A549 (cell line): Measurements from ENCODE around the gene SHE. TPM values are rescaled to one million over a fixed set of nuclear protein-coding genes. Genes with fewer than 3 reads are reported as not detected.

Experiments used
- ATAC-seq, 2 experiments: fragments of 200-7000 bp in 1 of 2; fragments of >200 bp in 1 of 2; cut with Nextera tagmentation in 1 of 2; cut with Tn5 transposase in 1 of 2; 3 replicates each; pipeline versions ENCODE4 v1.8.0 to v1.9.1; 2018 to 2020; ENCODE audit warnings: mild to moderate bottlenecking in 1 of 2, moderate library complexity in 1 of 2
- CTCF ChIA-PET: fragments of 300-600 bp; sonication (Branson Sonifier 250); formaldehyde crosslinking; extraction: SDS; loops from one replicate; lab custom pipeline; 2021; ENCODE audit warnings: antibody characterized with exemption, inconsistent platforms; lab: Yijun Ruan, JAX
- POLR2A ChIA-PET: fragments of 350-600 bp; formaldehyde crosslinking; extraction: SDS; loops from one replicate; lab custom pipeline; 2021; ENCODE audit warnings: antibody characterized with exemption, inconsistent platforms; lab: Yijun Ruan, JAX
- DNase-seq, 2 experiments: peaks; one replicate each; pipeline versions ENCODE4 v3.0.0 to v3.0.0-alpha.2; 2011 to 2016; ENCODE audit warnings: low read depth in 1 of 2, low spot score in 1 of 2
- FAIRE-seq: peaks from 2 replicates; lab custom pipeline; 2011; peaks lifted over from hg19 to GRCh38; lab: Jason Lieb, UNC
- H3K27ac ChIP-seq, 2 experiments: fragments of >200 bp; sonication (Bioruptor Twin); formaldehyde crosslinking; 3 replicates each; pipeline ENCODE4 v1.5.1; 2016 to 2017
- H3K4me1 ChIP-seq: fragments of >200 bp; sonication (Bioruptor Twin); formaldehyde crosslinking; 3 replicates; pipeline ENCODE4 v1.6.1; 2016
- H3K4me2 ChIP-seq: fragments of >200 bp; sonication (Bioruptor Twin); formaldehyde crosslinking; 3 replicates; pipeline ENCODE4 v1.6.1; 2016
- H3K4me3 ChIP-seq: fragments of >200 bp; sonication (Bioruptor Twin); formaldehyde crosslinking; 3 replicates; pipeline ENCODE4 v1.5.1; 2016
- H3K9me3 ChIP-seq: fragments of >200 bp; sonication (Bioruptor Twin); formaldehyde crosslinking; 3 replicates; pipeline ENCODE4 v1.6.1; 2016
- CHD2 ChIP-seq: fragments of 150-350 bp; IDR thresholded peaks from 2 replicates; pipeline ENCODE4 v1.6.1; 2014; ENCODE audit warnings: low read length; ENCODE audit not compliant: partially characterized antibody
- JUN ChIP-seq, 2 experiments: fragments of >200 bp; sonication (Bioruptor Twin); formaldehyde crosslinking; IDR thresholded peaks; 2 replicates in 1 of 2; 3 replicates in 1 of 2; pipeline ENCODE4 v1.6.1; 2016 to 2017
- JUNB ChIP-seq: fragments of >200 bp; sonication (Bioruptor Twin); formaldehyde crosslinking; IDR thresholded peaks from 2 replicates; pipeline ENCODE4 v1.6.1; 2016
- KDM1A ChIP-seq: fragments of 200-600 bp; sonication (generic); IDR thresholded peaks from 2 replicates; pipeline ENCODE4 v1.6.1; 2016; ENCODE audit warnings: low read depth, mild to moderate bottlenecking
- MYC ChIP-seq: IDR thresholded peaks from 2 replicates; pipeline ENCODE4 v1.6.1; 2012; ENCODE audit warnings: mild to moderate bottlenecking, inconsistent platforms, low read length, improper control_type of control experiment, borderline replicate concordance
- RAD21 ChIP-seq, 2 experiments: fragments of >200 bp in 1 of 2; sonication (Bioruptor Twin) in 1 of 2; formaldehyde crosslinking in 1 of 2; IDR thresholded peaks in 1 of 2; conservative IDR thresholded peaks in 1 of 2; 2 replicates in 1 of 2; 3 replicates in 1 of 2; pipeline ENCODE4 v1.6.1; 2012 to 2018; ENCODE audit warnings: inconsistent platforms in 1 of 2
- RARB ChIP-seq: fragments of 250-450 bp; sonication (Bioruptor Pico); IDR thresholded peaks from 2 replicates; pipeline ENCODE4 v1.8.0; 2021; ENCODE audit warnings: mild to moderate bottlenecking, moderate library complexity
- SREBF2 ChIP-seq: fragments of 450-650 bp; IDR thresholded peaks from 2 replicates; pipeline ENCODE4 v1.6.1; 2014; ENCODE audit warnings: mild to moderate bottlenecking, moderate library complexity
- USF2 ChIP-seq: fragments of 450-650 bp; IDR thresholded peaks from 2 replicates; pipeline ENCODE4 v1.6.1; 2014; ENCODE audit warnings: antibody characterized with exemption
- ZFP36 ChIP-seq: fragments of 450-650 bp; IDR thresholded peaks from 2 replicates; pipeline ENCODE4 v1.6.1; 2014; ENCODE audit warnings: borderline replicate concordance; ENCODE audit not compliant: partially characterized antibody
- ZSCAN20 ChIP-seq: fragments of 250-450 bp; sonication (Bioruptor Pico); IDR thresholded peaks from 2 replicates; pipeline ENCODE4 v1.8.0; 2022; ENCODE audit warnings: mild to moderate bottlenecking, moderate library complexity
- WGBS: methylation state at CpG from one replicate; pipeline ENCODE4 v1.1.6; 2017; ENCODE audit errors: missing lambda C conversion rate; 5-methylcytosine and 5-hydroxymethylcytosine counted together
- polyA plus RNA-seq, 4 experiments: library from polyadenylated mRNA; depleted of rRNA in 3 of 4; stranded (reverse); fragments of >200 nt; fragmentation: RNase III in 1 of 4; extraction: RNeasy Plus Mini Kit Qiagen cat#74134 plus additional on column Dnase treatment in 1 of 4; gene quantifications; 2 replicates in 3 of 4; 3 replicates in 1 of 4; pipeline ENCODE4 v1.2.3, GENCODE V29; 2011 to 2017
- TF ChIP-seq, protein P1 (sequence below): fragments of 200-600 bp; sonication (generic); IDR thresholded peaks from 2 replicates; pipeline ENCODE4 v1.6.1; 2016; ENCODE audit warnings: antibody characterized with exemption, mild to moderate bottlenecking, moderate library complexity
- TF ChIP-seq, protein P2 (sequence below): IDR thresholded peaks from 2 replicates; pipeline ENCODE4 v1.6.1; 2012
- TF ChIP-seq, protein P3 (sequence below): fragments of 150-350 bp; IDR thresholded peaks from 2 replicates; pipeline ENCODE4 v1.6.1; 2014; ENCODE audit warnings: low read depth, mild to moderate bottlenecking, low read length
- TF ChIP-seq, protein P4 (sequence below): fragments of >200 bp; sonication (Bioruptor Twin); formaldehyde crosslinking; IDR thresholded peaks from 2 replicates; pipeline ENCODE4 v1.6.1; 2016

Gene SHE
- polyA plus RNA-seq, 2 of the 4 experiments (the other 2 are of a cell fraction): 0.03 TPM; not detected in 1

DNA sequence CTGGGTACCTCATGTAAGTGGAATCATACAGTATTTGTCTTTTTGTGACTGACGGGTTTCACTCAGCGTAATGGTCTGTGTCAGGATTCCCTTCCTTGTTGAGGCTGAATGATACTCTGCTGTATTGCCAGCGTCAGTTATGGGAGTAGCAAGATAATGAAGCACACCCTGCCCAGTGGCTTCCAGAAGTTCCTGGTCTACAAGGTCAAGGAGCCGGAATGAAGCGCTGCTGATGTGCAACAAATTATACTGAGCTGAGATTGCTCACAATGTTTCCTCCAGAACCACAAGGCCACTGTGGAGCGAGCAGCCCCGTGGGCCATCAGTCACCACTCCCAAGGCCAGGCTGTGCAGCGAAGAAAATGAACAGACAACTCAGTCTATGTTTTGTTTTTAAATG is 24.2 kb downstream of the SHE start:
- Histone ChIP-seq H3K4me3 (no peak overlapping the region), H3K4me2 (no peak overlapping the region), H3K4me1 (0 out of 3 replicates have a peak, but pooled peaks cover 5% of the 10 kb centered on the region), H3K9me3 (no peaks in the 10 kb centered on the region), H3K27ac (0 out of 6 replicates have a peak overlapping the region, but pooled peaks of 1 of the 2 experiments have one; percentile 15)
- WGBS: 89% methylated on average over 7 of the region's 8 CpGs
- TF ChIP-seq, protein P1, sequence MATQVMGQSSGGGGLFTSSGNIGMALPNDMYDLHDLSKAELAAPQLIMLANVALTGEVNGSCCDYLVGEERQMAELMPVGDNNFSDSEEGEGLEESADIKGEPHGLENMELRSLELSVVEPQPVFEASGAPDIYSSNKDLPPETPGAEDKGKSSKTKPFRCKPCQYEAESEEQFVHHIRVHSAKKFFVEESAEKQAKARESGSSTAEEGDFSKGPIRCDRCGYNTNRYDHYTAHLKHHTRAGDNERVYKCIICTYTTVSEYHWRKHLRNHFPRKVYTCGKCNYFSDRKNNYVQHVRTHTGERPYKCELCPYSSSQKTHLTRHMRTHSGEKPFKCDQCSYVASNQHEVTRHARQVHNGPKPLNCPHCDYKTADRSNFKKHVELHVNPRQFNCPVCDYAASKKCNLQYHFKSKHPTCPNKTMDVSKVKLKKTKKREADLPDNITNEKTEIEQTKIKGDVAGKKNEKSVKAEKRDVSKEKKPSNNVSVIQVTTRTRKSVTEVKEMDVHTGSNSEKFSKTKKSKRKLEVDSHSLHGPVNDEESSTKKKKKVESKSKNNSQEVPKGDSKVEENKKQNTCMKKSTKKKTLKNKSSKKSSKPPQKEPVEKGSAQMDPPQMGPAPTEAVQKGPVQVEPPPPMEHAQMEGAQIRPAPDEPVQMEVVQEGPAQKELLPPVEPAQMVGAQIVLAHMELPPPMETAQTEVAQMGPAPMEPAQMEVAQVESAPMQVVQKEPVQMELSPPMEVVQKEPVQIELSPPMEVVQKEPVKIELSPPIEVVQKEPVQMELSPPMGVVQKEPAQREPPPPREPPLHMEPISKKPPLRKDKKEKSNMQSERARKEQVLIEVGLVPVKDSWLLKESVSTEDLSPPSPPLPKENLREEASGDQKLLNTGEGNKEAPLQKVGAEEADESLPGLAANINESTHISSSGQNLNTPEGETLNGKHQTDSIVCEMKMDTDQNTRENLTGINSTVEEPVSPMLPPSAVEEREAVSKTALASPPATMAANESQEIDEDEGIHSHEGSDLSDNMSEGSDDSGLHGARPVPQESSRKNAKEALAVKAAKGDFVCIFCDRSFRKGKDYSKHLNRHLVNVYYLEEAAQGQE: no peak
- TF ChIP-seq RAD21 (conservative IDR thresholded peaks at IDR 0.05 in 1 of 2, IDR thresholded peaks at IDR 0.05 in 1 of 2): no peak
- TF ChIP-seq SREBF2: no peak
- TF ChIP-seq JUN (IDR thresholded peaks at IDR 0.05): no peak
- TF ChIP-seq, protein P2, sequence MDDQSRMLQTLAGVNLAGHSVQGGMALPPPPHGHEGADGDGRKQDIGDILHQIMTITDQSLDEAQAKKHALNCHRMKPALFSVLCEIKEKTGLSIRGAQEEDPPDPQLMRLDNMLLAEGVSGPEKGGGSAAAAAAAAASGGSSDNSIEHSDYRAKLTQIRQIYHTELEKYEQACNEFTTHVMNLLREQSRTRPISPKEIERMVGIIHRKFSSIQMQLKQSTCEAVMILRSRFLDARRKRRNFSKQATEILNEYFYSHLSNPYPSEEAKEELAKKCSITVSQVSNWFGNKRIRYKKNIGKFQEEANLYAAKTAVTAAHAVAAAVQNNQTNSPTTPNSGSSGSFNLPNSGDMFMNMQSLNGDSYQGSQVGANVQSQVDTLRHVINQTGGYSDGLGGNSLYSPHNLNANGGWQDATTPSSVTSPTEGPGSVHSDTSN: no peak
- TF ChIP-seq JUNB: no peak
- TF ChIP-seq ZFP36: no peak
- TF ChIP-seq CHD2: no peak
- TF ChIP-seq, protein P3, sequence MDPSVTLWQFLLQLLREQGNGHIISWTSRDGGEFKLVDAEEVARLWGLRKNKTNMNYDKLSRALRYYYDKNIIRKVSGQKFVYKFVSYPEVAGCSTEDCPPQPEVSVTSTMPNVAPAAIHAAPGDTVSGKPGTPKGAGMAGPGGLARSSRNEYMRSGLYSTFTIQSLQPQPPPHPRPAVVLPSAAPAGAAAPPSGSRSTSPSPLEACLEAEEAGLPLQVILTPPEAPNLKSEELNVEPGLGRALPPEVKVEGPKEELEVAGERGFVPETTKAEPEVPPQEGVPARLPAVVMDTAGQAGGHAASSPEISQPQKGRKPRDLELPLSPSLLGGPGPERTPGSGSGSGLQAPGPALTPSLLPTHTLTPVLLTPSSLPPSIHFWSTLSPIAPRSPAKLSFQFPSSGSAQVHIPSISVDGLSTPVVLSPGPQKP: no peak
- TF ChIP-seq ZSCAN20 (CRISPR knock-in tag): no peak
- no peak for TF ChIP-seq KDM1A
- no peak for TF ChIP-seq RARB (CRISPR knock-in tag)
- no peak for DNase-seq
- no peak for FAIRE-seq
- CTCF ChIA-PET: interaction anchor here (0.5 to 3.2 kb wide), 7 partner anchors 10 to 159 kb away, joined by 3 to 34 read pairs (median 4); no protein-coding TSS in a partner anchor
- POLR2A ChIA-PET: no interaction called here
- no peak for ATAC-seq

DNA sequence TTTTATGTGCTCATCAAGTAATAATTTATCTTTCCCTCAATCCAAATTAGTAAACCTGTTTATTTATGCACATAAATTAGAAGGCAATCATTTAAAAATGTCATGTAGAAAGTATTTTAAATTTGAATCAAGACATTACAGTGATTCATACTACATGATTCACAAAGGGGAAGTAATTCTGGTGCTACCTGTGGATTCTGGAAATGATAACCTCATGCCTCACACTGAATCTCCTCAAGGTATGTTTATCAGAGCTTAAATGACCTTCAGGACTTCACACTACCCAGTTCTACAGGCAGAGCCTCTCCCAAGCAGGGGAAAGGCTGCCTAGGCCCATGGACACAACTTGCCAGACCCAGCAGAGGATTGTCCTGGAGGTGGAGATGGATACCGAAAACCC is 25.4 kb downstream of the SHE start:
- POLR2A ChIA-PET: no interaction called here
- 0 out of 3 replicates have a peak, but pooled peaks cover 5% of the 10 kb centered on the region for H3K4me1 ChIP-seq
- ATAC-seq: no peak
- H3K4me2 ChIP-seq: no peak overlapping the region
- DNase-seq: no peak
- 100% methylated on average over 1 of the region's 1 CpG for WGBS
- no peak overlapping the region for H3K4me3 ChIP-seq
- H3K27ac ChIP-seq: 0 out of 6 replicates have a peak overlapping the region, but pooled peaks of 1 of the 2 experiments have one; percentile 47
- TF ChIP-seq USF2 (no peak), MYC (no peak), JUN (IDR thresholded peaks at IDR 0.05) (no peak), RARB (CRISPR knock-in tag) (no peak)
- TF ChIP-seq, protein P4, sequence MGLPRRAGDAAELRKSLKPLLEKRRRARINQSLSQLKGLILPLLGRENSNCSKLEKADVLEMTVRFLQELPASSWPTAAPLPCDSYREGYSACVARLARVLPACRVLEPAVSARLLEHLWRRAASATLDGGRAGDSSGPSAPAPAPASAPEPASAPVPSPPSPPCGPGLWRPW: no peak
- TF ChIP-seq, protein P2: no peak
- CTCF ChIA-PET: interaction anchor here (0.7 to 1.3 kb wide), 2 partner anchors 9 to 192 kb away, joined by 4 read pairs; no protein-coding TSS in a partner anchor
- H3K9me3 ChIP-seq: no peaks in the 10 kb centered on the region
- no peak for FAIRE-seq
